ENCODE data around the gene RPS17.
"Not testable (repeated sequence)": the region's sequence is repeated elsewhere in the genome, so short reads cannot be mapped to it uniquely, and the experiment has no call there.

RPS17 gene

GRCh38 chr15:82502700-82503339, 37.4 kb downstream of the RPS17 start:
- H3K4me1 ChIP-seq; intact Hi-C loops (cut with DNase I; ENCODE audit: low total_unique reads); H3K4me3 ChIP-seq; H3K27ac ChIP-seq; H3K27me3 ChIP-seq; H3K36me3 ChIP-seq; H3K9me3 ChIP-seq; DNase-seq: not testable (repeated sequence)

- H3K9me3 ChIP-seq; H3K36me3 ChIP-seq; H3K4me1 ChIP-seq; H3K27me3 ChIP-seq; H3K4me3 ChIP-seq; intact Hi-C loops (cut with DNase I; ENCODE audit: low total_unique reads); H3K27ac ChIP-seq; DNase-seq: not testable (repeated sequence)
These were observed 39.5 kb downstream of the RPS17 start for GRCh38 chr15:82500772-82501171.

- H3K27ac ChIP-seq; H3K4me3 ChIP-seq; intact Hi-C loops (cut with DNase I; ENCODE audit: low total_unique reads); H3K4me1 ChIP-seq; H3K36me3 ChIP-seq; DNase-seq; H3K27me3 ChIP-seq; H3K9me3 ChIP-seq: not testable (repeated sequence)
These were observed 42.3 kb downstream of the RPS17 start for GRCh38 chr15:82497978-82498377.

GRCh38 chr15:82488250-82488649, 52.0 kb downstream of the RPS17 start:
- H3K27ac ChIP-seq; H3K9me3 ChIP-seq; H3K4me3 ChIP-seq; H3K36me3 ChIP-seq; H3K27me3 ChIP-seq; DNase-seq; intact Hi-C loops (cut with DNase I; ENCODE audit: low total_unique reads); H3K4me1 ChIP-seq: not testable (repeated sequence)

- DNase-seq; H3K4me3 ChIP-seq; H3K36me3 ChIP-seq; H3K9me3 ChIP-seq; intact Hi-C loops (cut with DNase I; ENCODE audit: low total_unique reads); H3K27me3 ChIP-seq; H3K27ac ChIP-seq; H3K4me1 ChIP-seq: not testable (repeated sequence)
These were observed 53.2 kb downstream of the RPS17 start for GRCh38 chr15:82487045-82487444.
